K562 (cell line): ENCODE results near the gene CTF1. TPM values are rescaled to one million over a fixed set of nuclear protein-coding genes. Genes with fewer than 3 reads are reported as not detected.
A peak's percentile ranks its signal among the peaks of the same experiment; 100 is the strongest.

Experiments
- CBX5 ChIP-seq: IDR thresholded peaks from 2 replicates; pipeline ENCODE4 v1.6.1; 2014; ENCODE audit warnings: low read depth, borderline replicate concordance
- CHD1 ChIP-seq: fragments of 200-600 bp; sonication (generic); IDR thresholded peaks from one replicate; pipeline ENCODE4 v1.6.1; 2012; ENCODE audit warnings: mild to moderate bottlenecking, moderate library complexity, low read length, inconsistent platforms
- COPS2 ChIP-seq: fragments of 450-650 bp; conservative IDR thresholded peaks from 2 replicates; pipeline ENCODE4 v1.6.1; 2016; ENCODE audit warnings: mild to moderate bottlenecking, moderate library complexity
- FOS ChIP-seq: IDR thresholded peaks from 3 replicates; pipeline ENCODE4 v1.6.1; 2011; ENCODE audit not compliant: insufficient read length; ENCODE audit errors: extremely low read depth
- GATAD2A ChIP-seq: fragments of 450-650 bp; IDR thresholded peaks from 2 replicates; pipeline ENCODE4 v1.6.1; 2017
- KLF13 ChIP-seq: fragments of 450-650 bp; IDR thresholded peaks from 2 replicates; pipeline ENCODE4 v1.6.1; 2016; ENCODE audit warnings: missing genetic modification characterization, low read depth, mild to moderate bottlenecking, missing compliant biosample characterization, moderate library complexity, borderline replicate concordance
- MYNN ChIP-seq, 2 experiments: sonication (generic); formaldehyde crosslinking in 1 of 2; IDR thresholded peaks; 2 replicates each; pipeline versions ENCODE4 v1.5.0 to v1.6.1; 2016 to 2020; ENCODE audit warnings: antibody characterized with exemption in 1 of 2, missing genetic modification reagents in 1 of 2
- NFE2 ChIP-seq: IDR thresholded peaks from 2 replicates; pipeline ENCODE4 v1.6.1; 2014; ENCODE audit warnings: antibody characterized with exemption, low read depth
- NR2C1 ChIP-seq, 2 experiments: fragments of 450-650 bp; IDR thresholded peaks; 2 replicates each; pipeline ENCODE4 v1.6.1; 2017; ENCODE audit warnings: mild to moderate bottlenecking in 2 of 2, antibody characterized with exemption in 1 of 2, inconsistent platforms in 1 of 2, missing compliant biosample characterization in 1 of 2, missing genetic modification characterization in 1 of 2
- NR2C2 ChIP-seq, 2 experiments: fragments of 200-800 bp in 1 of 2; sonication (Bioruptor generic) in 1 of 2; sonication (generic) in 1 of 2; formaldehyde crosslinking in 1 of 2; IDR thresholded peaks; 2 replicates each; pipeline versions ENCODE4 v1.6.1 to v1.8.0; 2016 to 2022; ENCODE audit warnings: mild to moderate bottlenecking in 1 of 2, missing compliant biosample characterization in 1 of 2, missing genetic modification characterization in 1 of 2, missing genetic modification reagents in 1 of 2
- PCBP1 ChIP-seq: fragments of 200-400 bp; formaldehyde crosslinking; IDR thresholded peaks from 2 replicates; pipeline ENCODE4 v1.6.1; 2018; ENCODE audit warnings: mild to moderate bottlenecking, low read depth, low read length; ENCODE audit not compliant: poor library complexity, severe bottlenecking
- PHF21A ChIP-seq: fragments of 450-650 bp; IDR thresholded peaks from 2 replicates; pipeline ENCODE4 v1.6.1; 2017; ENCODE audit warnings: low read depth, borderline replicate concordance
- RFX1 ChIP-seq: fragments of 450-650 bp; IDR thresholded peaks from 2 replicates; pipeline ENCODE4 v1.6.1; 2016; ENCODE audit warnings: mild to moderate bottlenecking, moderate library complexity
- SRSF3 ChIP-seq: fragments of 200-400 bp; formaldehyde crosslinking; IDR thresholded peaks from 2 replicates; pipeline ENCODE4 v1.6.1; 2016; ENCODE audit warnings: mild to moderate bottlenecking, low read length, moderate library complexity; ENCODE audit not compliant: insufficient read depth
- TCF7L2 ChIP-seq: fragments of 150-350 bp; IDR thresholded peaks from 2 replicates; pipeline ENCODE4 v1.6.1; 2016; ENCODE audit warnings: low read depth, mild to moderate bottlenecking, low read length, moderate library complexity
- ZBTB7A ChIP-seq: IDR thresholded peaks from 2 replicates; pipeline ENCODE4 v1.6.1; 2011; ENCODE audit warnings: low read depth, mild to moderate bottlenecking, low read length, moderate library complexity, borderline replicate concordance; ENCODE audit not compliant: control insufficient read depth
- ZNF696 ChIP-seq: fragments of 250-450 bp; sonication (Bioruptor Pico); conservative IDR thresholded peaks from 2 replicates; pipeline ENCODE4 v1.4.0; 2020; ENCODE audit warnings: mild to moderate bottlenecking, moderate library complexity
- polyA plus RNA-seq, 8 experiments: library from polyadenylated mRNA; depleted of rRNA in 4 of 8; stranded (reverse) in 5 of 8; unstranded in 3 of 8; fragments of >200 nt; fragmentation: Nextera tagmentation in 2 of 8; fragmentation: Illumina TruSeq in 1 of 8; extraction: Ambion mirVana in 2 of 8; extraction: Trizol in 1 of 8; gene quantifications; 2 replicates each; pipeline versions ENCODE4 v1.2.1 to v1.2.3, GENCODE V29; 2011 to 2014; ENCODE audit warnings: inconsistent platforms in 1 of 8, missing spikeins in 1 of 8
- total RNA-seq, 7 experiments: library from RNA; depleted of rRNA in 6 of 7; stranded (reverse); fragments of >200 nt in 6 of 7; fragmentation: Illumina TruSeq in 2 of 7; extraction: Trizol in 2 of 7; gene quantifications; 2 replicates each; pipeline versions ENCODE4 v1.2.1 to v1.2.3, GENCODE V29; 2011 to 2021; ENCODE audit warnings: low replicate concordance in 1 of 7
- TF ChIP-seq, protein P1 (sequence below): fragments of 450-650 bp; IDR thresholded peaks from 2 replicates; pipeline ENCODE4 v1.6.1; 2017; ENCODE audit warnings: antibody characterized with exemption, mild to moderate bottlenecking
- TF ChIP-seq, protein P2 (sequence below): fragments of 450-650 bp; formaldehyde crosslinking; IDR thresholded peaks from 2 replicates; pipeline ENCODE4 v1.4.0; 2022; ENCODE audit warnings: mild to moderate bottlenecking, moderate library complexity
- TF ChIP-seq, protein P3 (sequence below), 2 experiments: IDR thresholded peaks in 1 of 2; conservative IDR thresholded peaks in 1 of 2; 2 replicates each; pipeline ENCODE4 v1.6.1; 2016; ENCODE audit warnings: low read depth in 2 of 2, mild to moderate bottlenecking in 1 of 2, missing compliant biosample characterization in 1 of 2, missing genetic modification characterization in 1 of 2, moderate library complexity in 1 of 2

Gene CTF1
- total and polyA plus RNA-seq, 9 of the 15 experiments (the other 6 are each of a cell fraction or from before 2014, with no cell fraction given) = 0.24 to 2.5 (median 0.44) TPM

DNA sequence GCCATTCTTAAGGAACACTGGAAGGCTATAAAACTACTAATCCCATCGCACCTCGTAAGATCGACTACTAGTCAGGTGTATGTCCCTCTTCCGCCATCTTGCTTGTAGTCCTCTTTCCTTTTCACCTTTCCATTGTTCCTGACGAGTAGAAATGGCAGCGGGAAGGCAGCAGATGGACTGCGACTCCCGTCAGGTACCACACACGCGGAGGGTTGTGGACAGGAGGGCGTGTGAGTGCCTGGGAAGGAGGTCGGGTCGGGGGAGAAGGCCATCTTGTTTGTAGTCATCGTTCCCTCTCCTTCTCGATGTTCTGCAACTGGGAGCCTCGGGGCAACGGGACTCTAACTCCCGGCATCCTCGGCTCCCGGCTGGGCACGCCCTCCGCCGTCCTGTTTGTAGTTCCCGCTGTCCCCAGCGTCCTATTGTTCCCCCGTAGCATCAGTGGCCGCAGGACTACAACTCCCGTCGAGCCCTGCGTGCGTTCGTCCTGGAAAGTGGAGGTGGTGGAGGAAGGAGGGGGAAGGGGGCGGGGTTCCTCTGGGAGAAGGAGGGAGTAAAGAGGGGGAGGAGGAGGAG is 26.6 kb downstream of the CTF1 start (continued):
- TF ChIP-seq ZBTB7A (no peak), FOS (no peak), NFE2 (peak; percentile 20; the same call in 1 of the 2 replicates), MYNN (IDR thresholded peaks at IDR 0.05) (no peak), MYNN (CRISPR knock-in tag; IDR thresholded peaks at IDR 0.05) (no peak), TCF7L2 (no peak; the same call in 1 of the 2 replicates), PCBP1 (no peak), CBX5 (no peak), ZNF696 (CRISPR knock-in tag) (no peak), COPS2 (no peak), SRSF3 (no peak), PHF21A (no peak), NR2C2 (CRISPR knock-in tag; IDR thresholded peaks at IDR 0.05) (no peak), NR2C2 (tag; IDR thresholded peaks at IDR 0.05) (peak; percentile 95), CHD1 (peak; percentile 64), RFX1 (no peak), NR2C1 (IDR thresholded peaks at IDR 0.05) (peak; percentile 83), NR2C1 (tag; IDR thresholded peaks at IDR 0.05) (peak; percentile 96), KLF13 (tag) (peak; percentile 95), GATAD2A (no peak)
- TF ChIP-seq, protein P1, sequence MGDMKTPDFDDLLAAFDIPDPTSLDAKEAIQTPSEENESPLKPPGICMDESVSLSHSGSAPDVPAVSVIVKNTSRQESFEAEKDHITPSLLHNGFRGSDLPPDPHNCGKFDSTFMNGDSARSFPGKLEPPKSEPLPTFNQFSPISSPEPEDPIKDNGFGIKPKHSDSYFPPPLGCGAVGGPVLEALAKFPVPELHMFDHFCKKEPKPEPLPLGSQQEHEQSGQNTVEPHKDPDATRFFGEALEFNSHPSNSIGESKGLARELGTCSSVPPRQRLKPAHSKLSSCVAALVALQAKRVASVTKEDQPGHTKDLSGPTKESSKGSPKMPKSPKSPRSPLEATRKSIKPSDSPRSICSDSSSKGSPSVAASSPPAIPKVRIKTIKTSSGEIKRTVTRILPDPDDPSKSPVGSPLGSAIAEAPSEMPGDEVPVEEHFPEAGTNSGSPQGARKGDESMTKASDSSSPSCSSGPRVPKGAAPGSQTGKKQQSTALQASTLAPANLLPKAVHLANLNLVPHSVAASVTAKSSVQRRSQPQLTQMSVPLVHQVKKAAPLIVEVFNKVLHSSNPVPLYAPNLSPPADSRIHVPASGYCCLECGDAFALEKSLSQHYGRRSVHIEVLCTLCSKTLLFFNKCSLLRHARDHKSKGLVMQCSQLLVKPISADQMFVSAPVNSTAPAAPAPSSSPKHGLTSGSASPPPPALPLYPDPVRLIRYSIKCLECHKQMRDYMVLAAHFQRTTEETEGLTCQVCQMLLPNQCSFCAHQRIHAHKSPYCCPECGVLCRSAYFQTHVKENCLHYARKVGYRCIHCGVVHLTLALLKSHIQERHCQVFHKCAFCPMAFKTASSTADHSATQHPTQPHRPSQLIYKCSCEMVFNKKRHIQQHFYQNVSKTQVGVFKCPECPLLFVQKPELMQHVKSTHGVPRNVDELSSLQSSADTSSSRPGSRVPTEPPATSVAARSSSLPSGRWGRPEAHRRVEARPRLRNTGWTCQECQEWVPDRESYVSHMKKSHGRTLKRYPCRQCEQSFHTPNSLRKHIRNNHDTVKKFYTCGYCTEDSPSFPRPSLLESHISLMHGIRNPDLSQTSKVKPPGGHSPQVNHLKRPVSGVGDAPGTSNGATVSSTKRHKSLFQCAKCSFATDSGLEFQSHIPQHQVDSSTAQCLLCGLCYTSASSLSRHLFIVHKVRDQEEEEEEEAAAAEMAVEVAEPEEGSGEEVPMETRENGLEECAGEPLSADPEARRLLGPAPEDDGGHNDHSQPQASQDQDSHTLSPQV = peak; percentile 57
- TF ChIP-seq, protein P2, sequence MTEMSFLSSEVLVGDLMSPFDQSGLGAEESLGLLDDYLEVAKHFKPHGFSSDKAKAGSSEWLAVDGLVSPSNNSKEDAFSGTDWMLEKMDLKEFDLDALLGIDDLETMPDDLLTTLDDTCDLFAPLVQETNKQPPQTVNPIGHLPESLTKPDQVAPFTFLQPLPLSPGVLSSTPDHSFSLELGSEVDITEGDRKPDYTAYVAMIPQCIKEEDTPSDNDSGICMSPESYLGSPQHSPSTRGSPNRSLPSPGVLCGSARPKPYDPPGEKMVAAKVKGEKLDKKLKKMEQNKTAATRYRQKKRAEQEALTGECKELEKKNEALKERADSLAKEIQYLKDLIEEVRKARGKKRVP = peak; percentile 65
- TF ChIP-seq, protein P3, sequence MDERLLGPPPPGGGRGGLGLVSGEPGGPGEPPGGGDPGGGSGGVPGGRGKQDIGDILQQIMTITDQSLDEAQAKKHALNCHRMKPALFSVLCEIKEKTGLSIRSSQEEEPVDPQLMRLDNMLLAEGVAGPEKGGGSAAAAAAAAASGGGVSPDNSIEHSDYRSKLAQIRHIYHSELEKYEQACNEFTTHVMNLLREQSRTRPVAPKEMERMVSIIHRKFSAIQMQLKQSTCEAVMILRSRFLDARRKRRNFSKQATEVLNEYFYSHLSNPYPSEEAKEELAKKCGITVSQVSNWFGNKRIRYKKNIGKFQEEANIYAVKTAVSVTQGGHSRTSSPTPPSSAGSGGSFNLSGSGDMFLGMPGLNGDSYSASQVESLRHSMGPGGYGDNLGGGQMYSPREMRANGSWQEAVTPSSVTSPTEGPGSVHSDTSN (CRISPR knock-in tag; IDR thresholded peaks at IDR 0.05; ENCODE audit: low read depth) = no peak
- TF ChIP-seq, protein P3 (tag; conservative IDR thresholded peaks at IDR 0.05; ENCODE audit: low read depth) = 0 out of 2 replicates have a peak, but pooled peaks have one; percentile 11
